Fibroblast of the aortic adventitia (primary cell): Measurements from ENCODE around the gene MYMX. TPM values are rescaled to one million over a fixed set of nuclear protein-coding genes. Genes with fewer than 3 reads are reported as not detected.
A peak's percentile ranks its signal among the peaks of the same experiment; 100 is the strongest.

Experiments used
- DNase-seq: peaks from one replicate; pipeline ENCODE4 v3.0.0-alpha.2; 2010; ENCODE audit warnings: low read depth
- H3K4me3 ChIP-seq: 2 replicates; pipeline ENCODE4 v1.5.1; 2011; ENCODE audit warnings: low read depth, mild to moderate bottlenecking, control low read depth, low read length, moderate library complexity
- CTCF ChIP-seq: IDR thresholded peaks from 2 replicates; pipeline ENCODE4 v1.5.1; 2011; ENCODE audit warnings: mild to moderate bottlenecking, low read length, control low read depth, inconsistent platforms; ENCODE audit not compliant: insufficient read depth
- total RNA-seq: library from RNA; depleted of rRNA; stranded (reverse); fragments of >200 nt; gene quantifications from 2 replicates; pipeline ENCODE4 v1.2.3, GENCODE V29; 2012; ENCODE audit warnings: low replicate concordance

MYMX gene
- total RNA-seq, 1 donor = not detected

- H3K4me3 ChIP-seq = peak overlapping the region; percentile 67
- TF ChIP-seq CTCF = no peak
- no peak for DNase-seq
These were observed 7.6 kb downstream of the MYMX start for GRCh38 chr6:44224029-44224964.

- TF ChIP-seq CTCF = no peak
- no peak for DNase-seq
- H3K4me3 ChIP-seq = no peak overlapping the region
These were observed 8.2 kb downstream of the MYMX start for GRCh38 chr6:44224965-44225305.

- no peak for DNase-seq
- no peak overlapping the region for H3K4me3 ChIP-seq
- TF ChIP-seq CTCF = no peak
These were observed 9.0 kb downstream of the MYMX start for GRCh38 chr6:44225579-44226325.

- no peak for DNase-seq
- no peak for TF ChIP-seq CTCF
These were observed 9.8 kb downstream of the MYMX start for GRCh38 chr6:44226368-44227147.

GRCh38 chr6:44227148-44227793 is 10.5 kb downstream of the MYMX start:
- H3K4me3 ChIP-seq = no peak overlapping the region
- no peak for DNase-seq
- TF ChIP-seq CTCF = no peak

More at GRCh38 chr6:44226368-44227147, 9.8 kb downstream of the MYMX start:
- no peak overlapping the region for H3K4me3 ChIP-seq

GRCh38 chr6:44228031-44228430 is 11.3 kb downstream of the MYMX start:
- DNase-seq = no peak
- no peak for TF ChIP-seq CTCF

More at GRCh38 chr6:44228031-44228430, 11.3 kb downstream of the MYMX start:
- H3K4me3 ChIP-seq = no peak overlapping the region
